WI38 (cell line): ENCODE measurements around the gene LRBA.

Source experiments
- H3K4me3 ChIP-seq: 2 replicates; pipeline ENCODE4 v1.5.1; 2011; ENCODE audit warnings: low read depth, mild to moderate bottlenecking, control low read depth, low read length
- TF ChIP-seq, protein P1 (sequence below): IDR thresholded peaks from 2 replicates; pipeline ENCODE4 v1.5.1; 2012; ENCODE audit warnings: low read depth, mild to moderate bottlenecking, control low read depth, low read length

Gene LRBA

DNA sequence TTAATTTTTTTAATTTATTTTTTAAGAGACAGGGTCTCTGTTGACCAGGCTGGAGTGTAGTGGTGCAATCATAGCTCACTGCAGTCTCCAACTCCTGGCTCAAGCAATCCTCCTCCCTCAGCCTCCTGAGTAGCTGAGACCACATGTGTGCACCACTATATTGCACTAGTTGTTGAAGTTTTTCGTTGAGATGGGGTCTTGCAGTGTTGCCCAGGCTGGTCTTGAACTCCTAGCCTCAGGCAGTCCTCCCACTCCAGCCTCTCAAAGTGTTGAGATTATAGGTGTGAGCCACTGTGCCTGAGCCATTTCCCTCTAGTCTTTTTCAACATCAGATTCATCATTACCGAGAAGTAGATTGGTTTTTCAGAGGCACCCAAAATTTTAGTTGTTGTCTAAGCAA is 771.2 kb downstream of the LRBA start:
- TF ChIP-seq, protein P1, sequence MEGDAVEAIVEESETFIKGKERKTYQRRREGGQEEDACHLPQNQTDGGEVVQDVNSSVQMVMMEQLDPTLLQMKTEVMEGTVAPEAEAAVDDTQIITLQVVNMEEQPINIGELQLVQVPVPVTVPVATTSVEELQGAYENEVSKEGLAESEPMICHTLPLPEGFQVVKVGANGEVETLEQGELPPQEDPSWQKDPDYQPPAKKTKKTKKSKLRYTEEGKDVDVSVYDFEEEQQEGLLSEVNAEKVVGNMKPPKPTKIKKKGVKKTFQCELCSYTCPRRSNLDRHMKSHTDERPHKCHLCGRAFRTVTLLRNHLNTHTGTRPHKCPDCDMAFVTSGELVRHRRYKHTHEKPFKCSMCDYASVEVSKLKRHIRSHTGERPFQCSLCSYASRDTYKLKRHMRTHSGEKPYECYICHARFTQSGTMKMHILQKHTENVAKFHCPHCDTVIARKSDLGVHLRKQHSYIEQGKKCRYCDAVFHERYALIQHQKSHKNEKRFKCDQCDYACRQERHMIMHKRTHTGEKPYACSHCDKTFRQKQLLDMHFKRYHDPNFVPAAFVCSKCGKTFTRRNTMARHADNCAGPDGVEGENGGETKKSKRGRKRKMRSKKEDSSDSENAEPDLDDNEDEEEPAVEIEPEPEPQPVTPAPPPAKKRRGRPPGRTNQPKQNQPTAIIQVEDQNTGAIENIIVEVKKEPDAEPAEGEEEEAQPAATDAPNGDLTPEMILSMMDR, result no peak
- no peak overlapping the region for H3K4me3 ChIP-seq

DNA sequence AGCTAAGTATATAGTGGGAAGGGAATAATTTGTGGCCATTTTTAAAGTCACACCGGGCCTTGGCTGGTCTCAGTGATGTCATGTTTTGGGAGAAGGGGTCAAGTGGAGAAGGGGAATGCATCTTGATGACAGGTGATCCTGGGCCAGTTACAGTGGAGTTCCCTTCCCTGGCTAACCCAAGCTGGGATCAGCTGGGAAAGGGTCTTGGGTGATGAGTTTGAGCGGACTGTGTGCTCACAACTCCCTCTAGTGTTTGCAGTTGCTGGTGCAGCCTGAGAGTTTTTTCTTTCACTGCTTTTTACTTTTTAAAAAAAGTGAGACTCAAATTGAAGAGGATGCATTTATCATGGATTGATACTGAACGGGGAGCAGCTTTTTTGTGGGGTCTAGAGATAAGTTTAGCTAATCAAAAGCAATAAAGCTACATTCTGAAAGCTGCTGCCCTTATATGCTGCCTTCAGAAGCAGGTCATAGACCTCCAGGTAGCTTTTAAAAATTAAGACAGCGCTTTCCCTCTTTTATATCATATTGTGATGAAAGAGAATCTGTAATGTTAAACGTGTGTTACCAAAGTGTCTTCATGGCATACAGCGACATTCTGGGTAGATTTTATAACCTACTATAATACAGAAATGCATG is 772.1 kb downstream of the LRBA start:
- H3K4me3 ChIP-seq, result no peak overlapping the region
- TF ChIP-seq, protein P1, result peak; percentile 85

DNA sequence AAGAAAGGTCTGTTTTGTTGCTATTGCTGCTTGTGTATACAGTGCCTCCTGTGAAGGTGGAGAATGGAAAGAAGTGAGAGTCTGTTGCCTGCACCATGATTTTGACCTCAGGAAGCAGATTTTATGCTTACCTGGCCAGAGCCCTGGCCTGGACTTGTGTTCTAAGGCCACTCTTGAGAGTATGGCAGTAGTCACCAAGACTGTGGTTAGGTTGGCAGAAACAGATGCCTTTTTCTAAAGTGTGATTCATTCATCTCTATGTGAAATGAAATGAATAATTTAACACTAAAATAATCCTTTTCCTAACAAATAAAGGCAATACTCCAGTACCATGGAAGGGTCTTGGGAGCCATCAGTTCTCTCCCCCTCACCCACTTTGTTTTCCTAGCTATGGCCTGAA is 775.1 kb downstream of the LRBA start:
- H3K4me3 ChIP-seq, result no peak overlapping the region
- TF ChIP-seq, protein P1, result no peak

DNA sequence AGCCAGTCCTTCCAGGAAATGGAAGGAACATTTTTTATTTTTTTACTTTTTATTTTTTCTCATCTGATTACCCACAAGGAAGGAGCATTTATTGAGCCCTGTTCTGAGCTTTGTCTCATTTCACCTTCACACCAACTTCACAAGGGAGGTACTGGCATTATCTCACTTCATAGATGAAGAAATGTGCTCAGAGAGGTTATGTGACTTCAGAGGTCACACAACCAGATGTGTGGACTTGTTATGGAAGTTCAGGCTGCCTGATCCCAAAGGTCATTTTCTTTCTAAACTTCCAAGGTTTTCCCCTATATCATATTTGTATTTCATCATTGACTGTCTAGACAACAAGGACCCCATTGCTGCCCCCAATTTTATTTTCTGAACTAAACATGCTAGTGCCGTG is 776.5 kb downstream of the LRBA start:
- TF ChIP-seq, protein P1, result no peak
- no peak overlapping the region for H3K4me3 ChIP-seq

DNA sequence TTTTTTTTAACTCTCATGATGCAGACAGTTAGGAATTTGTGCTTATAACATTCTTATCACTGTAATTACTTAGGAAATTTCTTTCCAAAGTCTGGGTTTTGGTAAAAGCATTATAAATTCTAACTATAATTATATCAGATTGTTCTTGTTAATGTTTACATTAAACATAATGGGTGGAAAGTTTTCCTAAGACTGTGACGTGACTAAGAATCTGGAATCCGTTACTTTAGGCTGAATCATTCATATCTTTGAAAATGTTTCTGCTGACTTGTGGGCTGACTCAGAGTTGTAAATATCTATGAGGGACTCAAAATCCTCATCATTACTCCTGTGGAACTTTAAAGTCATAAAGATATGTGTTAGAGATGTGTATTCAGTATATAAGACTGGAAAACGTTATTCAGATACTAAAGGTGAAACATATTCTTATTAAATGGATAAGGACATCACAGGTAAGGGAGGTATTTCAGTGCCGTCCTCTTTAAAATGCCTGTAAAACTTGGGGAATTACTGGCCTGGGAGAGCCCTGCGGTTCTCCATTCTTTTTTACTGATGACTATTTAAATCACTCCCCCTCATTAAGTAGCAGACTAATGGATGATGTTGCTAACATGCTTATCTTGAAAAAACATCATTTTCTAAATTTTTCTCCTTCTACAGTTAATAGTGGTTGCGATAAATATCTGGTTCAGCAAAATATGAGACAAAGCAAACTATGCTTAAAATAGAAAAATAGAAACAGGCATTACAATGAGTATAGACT is 777.8 kb downstream of the LRBA start:
- peak overlapping the region; percentile 38 for H3K4me3 ChIP-seq
- TF ChIP-seq, protein P1, result no peak

DNA sequence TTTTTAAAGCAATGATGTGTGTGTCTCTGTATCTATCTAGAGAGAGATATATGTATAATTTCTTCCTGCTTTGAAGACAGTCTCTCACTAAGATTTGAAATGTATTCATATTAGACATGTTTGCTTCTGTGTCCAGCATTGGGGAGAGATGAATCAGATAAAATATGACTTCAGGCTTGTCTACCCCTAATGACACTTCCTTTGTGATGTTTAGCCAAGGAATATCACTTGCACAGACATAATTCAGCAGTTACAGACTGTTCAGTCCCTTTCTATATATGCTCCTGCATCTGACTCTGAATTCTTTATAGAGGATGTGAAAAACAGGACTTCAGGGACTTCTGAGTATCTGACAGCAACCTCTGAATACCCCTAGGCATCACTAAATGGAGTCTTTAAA is 778.5 kb downstream of the LRBA start:
- TF ChIP-seq, protein P1, result no peak

DNA sequence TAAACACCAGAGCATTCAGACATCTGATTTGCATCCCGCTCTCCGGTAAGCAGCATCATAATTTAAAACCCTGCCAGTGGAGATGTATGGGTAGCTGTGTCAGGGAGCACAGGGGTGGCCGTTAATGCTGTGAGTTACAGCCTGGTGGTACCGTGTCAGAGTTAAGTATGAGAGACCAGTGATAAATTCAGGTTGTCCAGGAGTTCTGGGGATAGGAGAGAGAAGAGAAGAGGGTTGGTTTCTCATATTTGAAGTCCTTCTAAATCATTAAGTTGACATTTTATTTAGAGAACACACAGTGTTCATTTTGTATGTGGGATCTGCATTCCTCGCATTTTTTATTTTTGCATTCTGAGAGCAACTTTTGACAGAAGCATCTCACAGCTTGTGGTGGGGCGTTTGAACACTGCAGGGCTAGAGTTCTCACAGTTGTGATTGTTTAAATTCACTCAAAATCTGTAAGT is 779.2 kb downstream of the LRBA start:
- TF ChIP-seq, protein P1, result no peak
- H3K4me3 ChIP-seq, result no peak overlapping the region; the same call in 1 of the 2 replicates

More for the DNA sequence above, 778.5 kb downstream of the LRBA start:
- 0 out of 2 replicates have a peak overlapping the region, but pooled peaks have one; percentile 1 for H3K4me3 ChIP-seq
